ENCODE results near the gene PSME1. TPM values are rescaled to one million over a fixed set of nuclear protein-coding genes. Genes with fewer than 3 reads are reported as not detected.

Gene PSME1
- total and polyA plus RNA-seq, 2 of the 13 experiments (the other 11 are each of a cell fraction or from before 2014, with no cell fraction given): 159 to 608 TPM

DNA sequence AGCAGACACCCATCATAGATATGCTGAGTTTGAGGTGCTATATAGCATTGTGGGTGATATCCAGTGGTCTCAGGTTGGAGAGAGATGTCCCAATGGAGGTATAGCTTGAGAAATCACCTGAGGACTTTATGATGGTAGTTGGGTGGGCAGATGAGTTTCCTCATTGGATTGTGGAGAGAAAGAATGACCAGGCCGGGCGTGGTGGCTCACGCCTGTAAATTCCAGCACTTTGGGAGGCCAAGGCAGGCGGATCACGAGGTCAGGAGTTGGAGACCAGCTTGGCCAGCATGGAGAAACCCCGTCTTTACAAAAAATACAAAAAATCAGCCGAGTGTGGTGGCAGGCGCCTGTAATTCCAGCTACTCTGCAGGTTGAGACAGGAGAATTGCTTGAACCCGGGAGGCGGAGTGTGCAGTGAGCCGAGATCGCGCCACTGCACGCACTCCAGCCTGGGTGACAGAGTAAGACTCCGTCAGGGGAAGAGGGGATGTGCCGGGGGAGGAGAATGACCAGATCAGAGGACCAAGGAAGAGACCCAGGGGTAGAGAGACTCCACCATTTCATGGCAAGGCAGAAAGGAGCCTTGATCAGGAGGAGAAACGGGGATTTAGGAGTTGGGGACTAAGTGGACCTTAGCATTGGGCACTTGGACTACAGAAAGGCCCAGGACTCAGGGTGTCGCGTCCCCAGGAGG lies 42.6 kb upstream of the PSME1 start (continued):
- TF ChIP-seq ZFP36L2 (CRISPR knock-in tag; IDR thresholded peaks at IDR 0.05) (peak; percentile 56; the same call in 1 of the 2 replicates), MATR3 (CRISPR knock-in tag; IDR thresholded peaks at IDR 0.05) (0 out of 2 replicates have a peak, but pooled peaks have one; percentile 64), ATF7 (IDR thresholded peaks at IDR 0.05) (no peak), ATF7 (CRISPR knock-in tag; IDR thresholded peaks at IDR 0.05) (peak; percentile 83; the same call in 1 of the 2 replicates), ZNF557 (CRISPR knock-in tag; IDR thresholded peaks at IDR 0.05) (0 out of 2 replicates have a peak, but pooled peaks have one; percentile 35), KAT8 (CRISPR knock-in tag; IDR thresholded peaks at IDR 0.05) (no peak), MTA3 (CRISPR knock-in tag; IDR thresholded peaks at IDR 0.05) (0 out of 2 replicates have a peak, but pooled peaks have one; percentile 54), ZEB1 (IDR thresholded peaks at IDR 0.05; ENCODE audit: insufficient replicate concordance, low read depth) (no peak), ZNF670 (CRISPR knock-in tag; IDR thresholded peaks at IDR 0.05; ENCODE audit: borderline replicate concordance) (no peak), RBAK (CRISPR knock-in tag; IDR thresholded peaks at IDR 0.05) (no peak), ZNF572 (CRISPR knock-in tag; IDR thresholded peaks at IDR 0.05) (no peak), MBD4 (IDR thresholded peaks at IDR 0.05; ENCODE audit: borderline replicate concordance, low read length) (no peak), ZBTB38 (CRISPR knock-in tag; IDR thresholded peaks at IDR 0.05) (peak; percentile 67)
- TF ChIP-seq, protein P1, sequence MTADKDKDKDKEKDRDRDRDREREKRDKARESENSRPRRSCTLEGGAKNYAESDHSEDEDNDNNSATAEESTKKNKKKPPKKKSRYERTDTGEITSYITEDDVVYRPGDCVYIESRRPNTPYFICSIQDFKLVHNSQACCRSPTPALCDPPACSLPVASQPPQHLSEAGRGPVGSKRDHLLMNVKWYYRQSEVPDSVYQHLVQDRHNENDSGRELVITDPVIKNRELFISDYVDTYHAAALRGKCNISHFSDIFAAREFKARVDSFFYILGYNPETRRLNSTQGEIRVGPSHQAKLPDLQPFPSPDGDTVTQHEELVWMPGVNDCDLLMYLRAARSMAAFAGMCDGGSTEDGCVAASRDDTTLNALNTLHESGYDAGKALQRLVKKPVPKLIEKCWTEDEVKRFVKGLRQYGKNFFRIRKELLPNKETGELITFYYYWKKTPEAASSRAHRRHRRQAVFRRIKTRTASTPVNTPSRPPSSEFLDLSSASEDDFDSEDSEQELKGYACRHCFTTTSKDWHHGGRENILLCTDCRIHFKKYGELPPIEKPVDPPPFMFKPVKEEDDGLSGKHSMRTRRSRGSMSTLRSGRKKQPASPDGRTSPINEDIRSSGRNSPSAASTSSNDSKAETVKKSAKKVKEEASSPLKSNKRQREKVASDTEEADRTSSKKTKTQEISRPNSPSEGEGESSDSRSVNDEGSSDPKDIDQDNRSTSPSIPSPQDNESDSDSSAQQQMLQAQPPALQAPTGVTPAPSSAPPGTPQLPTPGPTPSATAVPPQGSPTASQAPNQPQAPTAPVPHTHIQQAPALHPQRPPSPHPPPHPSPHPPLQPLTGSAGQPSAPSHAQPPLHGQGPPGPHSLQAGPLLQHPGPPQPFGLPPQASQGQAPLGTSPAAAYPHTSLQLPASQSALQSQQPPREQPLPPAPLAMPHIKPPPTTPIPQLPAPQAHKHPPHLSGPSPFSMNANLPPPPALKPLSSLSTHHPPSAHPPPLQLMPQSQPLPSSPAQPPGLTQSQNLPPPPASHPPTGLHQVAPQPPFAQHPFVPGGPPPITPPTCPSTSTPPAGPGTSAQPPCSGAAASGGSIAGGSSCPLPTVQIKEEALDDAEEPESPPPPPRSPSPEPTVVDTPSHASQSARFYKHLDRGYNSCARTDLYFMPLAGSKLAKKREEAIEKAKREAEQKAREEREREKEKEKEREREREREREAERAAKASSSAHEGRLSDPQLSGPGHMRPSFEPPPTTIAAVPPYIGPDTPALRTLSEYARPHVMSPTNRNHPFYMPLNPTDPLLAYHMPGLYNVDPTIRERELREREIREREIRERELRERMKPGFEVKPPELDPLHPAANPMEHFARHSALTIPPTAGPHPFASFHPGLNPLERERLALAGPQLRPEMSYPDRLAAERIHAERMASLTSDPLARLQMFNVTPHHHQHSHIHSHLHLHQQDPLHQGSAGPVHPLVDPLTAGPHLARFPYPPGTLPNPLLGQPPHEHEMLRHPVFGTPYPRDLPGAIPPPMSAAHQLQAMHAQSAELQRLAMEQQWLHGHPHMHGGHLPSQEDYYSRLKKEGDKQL (CRISPR knock-in tag; IDR thresholded peaks at IDR 0.05; ENCODE audit: low read depth): no peak
- TF ChIP-seq, protein P2, sequence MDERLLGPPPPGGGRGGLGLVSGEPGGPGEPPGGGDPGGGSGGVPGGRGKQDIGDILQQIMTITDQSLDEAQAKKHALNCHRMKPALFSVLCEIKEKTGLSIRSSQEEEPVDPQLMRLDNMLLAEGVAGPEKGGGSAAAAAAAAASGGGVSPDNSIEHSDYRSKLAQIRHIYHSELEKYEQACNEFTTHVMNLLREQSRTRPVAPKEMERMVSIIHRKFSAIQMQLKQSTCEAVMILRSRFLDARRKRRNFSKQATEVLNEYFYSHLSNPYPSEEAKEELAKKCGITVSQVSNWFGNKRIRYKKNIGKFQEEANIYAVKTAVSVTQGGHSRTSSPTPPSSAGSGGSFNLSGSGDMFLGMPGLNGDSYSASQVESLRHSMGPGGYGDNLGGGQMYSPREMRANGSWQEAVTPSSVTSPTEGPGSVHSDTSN (CRISPR knock-in tag; IDR thresholded peaks at IDR 0.05): 0 out of 2 replicates have a peak, but pooled peaks have one; percentile 6
- TF ChIP-seq, protein P3, sequence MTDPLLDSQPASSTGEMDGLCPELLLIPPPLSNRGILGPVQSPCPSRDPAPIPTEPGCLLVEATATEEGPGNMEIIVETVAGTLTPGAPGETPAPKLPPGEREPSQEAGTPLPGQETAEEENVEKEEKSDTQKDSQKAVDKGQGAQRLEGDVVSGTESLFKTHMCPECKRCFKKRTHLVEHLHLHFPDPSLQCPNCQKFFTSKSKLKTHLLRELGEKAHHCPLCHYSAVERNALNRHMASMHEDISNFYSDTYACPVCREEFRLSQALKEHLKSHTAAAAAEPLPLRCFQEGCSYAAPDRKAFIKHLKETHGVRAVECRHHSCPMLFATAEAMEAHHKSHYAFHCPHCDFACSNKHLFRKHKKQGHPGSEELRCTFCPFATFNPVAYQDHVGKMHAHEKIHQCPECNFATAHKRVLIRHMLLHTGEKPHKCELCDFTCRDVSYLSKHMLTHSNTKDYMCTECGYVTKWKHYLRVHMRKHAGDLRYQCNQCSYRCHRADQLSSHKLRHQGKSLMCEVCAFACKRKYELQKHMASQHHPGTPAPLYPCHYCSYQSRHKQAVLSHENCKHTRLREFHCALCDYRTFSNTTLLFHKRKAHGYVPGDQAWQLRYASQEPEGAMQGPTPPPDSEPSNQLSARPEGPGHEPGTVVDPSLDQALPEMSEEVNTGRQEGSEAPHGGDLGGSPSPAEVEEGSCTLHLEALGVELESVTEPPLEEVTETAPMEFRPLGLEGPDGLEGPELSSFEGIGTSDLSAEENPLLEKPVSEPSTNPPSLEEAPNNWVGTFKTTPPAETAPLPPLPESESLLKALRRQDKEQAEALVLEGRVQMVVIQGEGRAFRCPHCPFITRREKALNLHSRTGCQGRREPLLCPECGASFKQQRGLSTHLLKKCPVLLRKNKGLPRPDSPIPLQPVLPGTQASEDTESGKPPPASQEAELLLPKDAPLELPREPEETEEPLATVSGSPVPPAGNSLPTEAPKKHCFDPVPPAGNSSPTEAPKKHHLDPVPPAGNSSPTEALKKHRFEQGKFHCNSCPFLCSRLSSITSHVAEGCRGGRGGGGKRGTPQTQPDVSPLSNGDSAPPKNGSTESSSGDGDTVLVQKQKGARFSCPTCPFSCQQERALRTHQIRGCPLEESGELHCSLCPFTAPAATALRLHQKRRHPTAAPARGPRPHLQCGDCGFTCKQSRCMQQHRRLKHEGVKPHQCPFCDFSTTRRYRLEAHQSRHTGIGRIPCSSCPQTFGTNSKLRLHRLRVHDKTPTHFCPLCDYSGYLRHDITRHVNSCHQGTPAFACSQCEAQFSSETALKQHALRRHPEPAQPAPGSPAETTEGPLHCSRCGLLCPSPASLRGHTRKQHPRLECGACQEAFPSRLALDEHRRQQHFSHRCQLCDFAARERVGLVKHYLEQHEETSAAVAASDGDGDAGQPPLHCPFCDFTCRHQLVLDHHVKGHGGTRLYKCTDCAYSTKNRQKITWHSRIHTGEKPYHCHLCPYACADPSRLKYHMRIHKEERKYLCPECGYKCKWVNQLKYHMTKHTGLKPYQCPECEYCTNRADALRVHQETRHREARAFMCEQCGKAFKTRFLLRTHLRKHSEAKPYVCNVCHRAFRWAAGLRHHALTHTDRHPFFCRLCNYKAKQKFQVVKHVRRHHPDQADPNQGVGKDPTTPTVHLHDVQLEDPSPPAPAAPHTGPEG (CRISPR knock-in tag; IDR thresholded peaks at IDR 0.05): no peak
- TF ChIP-seq, protein P4, sequence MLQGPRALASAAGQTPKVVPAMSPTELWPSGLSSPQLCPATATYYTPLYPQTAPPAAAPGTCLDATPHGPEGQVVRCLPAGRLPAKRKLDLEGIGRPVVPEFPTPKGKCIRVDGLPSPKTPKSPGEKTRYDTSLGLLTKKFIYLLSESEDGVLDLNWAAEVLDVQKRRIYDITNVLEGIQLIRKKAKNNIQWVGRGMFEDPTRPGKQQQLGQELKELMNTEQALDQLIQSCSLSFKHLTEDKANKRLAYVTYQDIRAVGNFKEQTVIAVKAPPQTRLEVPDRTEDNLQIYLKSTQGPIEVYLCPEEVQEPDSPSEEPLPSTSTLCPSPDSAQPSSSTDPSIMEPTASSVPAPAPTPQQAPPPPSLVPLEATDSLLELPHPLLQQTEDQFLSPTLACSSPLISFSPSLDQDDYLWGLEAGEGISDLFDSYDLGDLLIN (CRISPR knock-in tag; IDR thresholded peaks at IDR 0.05; ENCODE audit: borderline replicate concordance): no peak

All from HepG2 (cell line).